HepG2 (cell line): ENCODE data around the gene GPR32. TPM values are rescaled to one million over a fixed set of nuclear protein-coding genes. Genes with fewer than 3 reads are reported as not detected.

Experiments used
- ATAC-seq: fragments of 200-7000 bp; cut with Tn5 transposase; 3 replicates; pipeline ENCODE4 v1.9.1; 2020; ENCODE audit warnings: mild to moderate bottlenecking, moderate library complexity
- BruUV-seq: library from RNA; stranded (reverse); fragments of 400-500 nt; replicated peaks from 2 replicates; lab custom pipeline; 2021; lab: Mats Ljungman, UMichigan
- CTCF ChIA-PET: fragments of 300-600 bp; formaldehyde crosslinking; extraction: SDS; loops from one replicate; lab custom pipeline; 2021; ENCODE audit warnings: low total read pairs, inconsistent platforms, low intra/inter-chr PET ratio; lab: Yijun Ruan, JAX
- POLR2A ChIA-PET: fragments of 350-600 bp; sonication (Branson Sonifier 250); formaldehyde crosslinking; loops from one replicate; lab custom pipeline; 2020; ENCODE audit warnings: antibody characterized with exemption, inconsistent platforms; lab: Yijun Ruan, JAX
- DNase-seq: peaks from one replicate; pipeline ENCODE4 v3.0.0-alpha.2; 2015; ENCODE audit warnings: low spot score
- FAIRE-seq: peaks from 3 replicates; lab custom pipeline; 2011; peaks lifted over from hg19 to GRCh38; lab: Jason Lieb, UNC
- H2AFZ ChIP-seq: one replicate; pipeline ENCODE4 v1.6.1; 2011; ENCODE audit warnings: low read length, inconsistent platforms
- H3K27ac ChIP-seq: fragments of 300-600 bp; 3 replicates; pipeline ENCODE4 v1.8.0; 2011; ENCODE audit warnings: mixed run types, mild to moderate bottlenecking, mixed read lengths, low read length, inconsistent platforms; ENCODE audit not compliant: insufficient read depth; ENCODE audit errors: extremely low read length
- H3K27me3 ChIP-seq, 2 experiments: fragments of 200-600 bp in 1 of 2; 2 replicates in 1 of 2; 3 replicates in 1 of 2; pipeline versions ENCODE4 v1.6.0 to v1.8.0; 2011; ENCODE audit warnings: low read length in 2 of 2, mild to moderate bottlenecking in 2 of 2, moderate library complexity in 2 of 2, inconsistent platforms in 1 of 2; ENCODE audit not compliant: insufficient read depth in 2 of 2, control insufficient read depth in 1 of 2
- H3K36me3 ChIP-seq, 2 experiments: fragments of 200-600 bp in 1 of 2; replicated peaks in 1 of 2; 2 replicates in 1 of 2; 3 replicates in 1 of 2; pipeline versions ENCODE4 v1.5.1 to v1.8.0; 2011; ENCODE audit warnings: low read length in 2 of 2, inconsistent platforms in 1 of 2; ENCODE audit not compliant: insufficient read depth in 2 of 2, control insufficient read depth in 1 of 2
- H3K4me1 ChIP-seq: 2 replicates; pipeline ENCODE4 v1.5.1; 2012; ENCODE audit warnings: low read length, inconsistent platforms; ENCODE audit not compliant: insufficient read depth
- H3K4me2 ChIP-seq: 2 replicates; pipeline ENCODE4 v1.6.0; 2011; ENCODE audit warnings: low read depth, low read length, inconsistent platforms
- H3K4me3 ChIP-seq, 3 experiments: fragments of 200-600 bp in 1 of 3; sonication (generic), shearing (Covaris generic) in 1 of 3; replicated peaks in 1 of 3; 2 replicates each; pipeline ENCODE4 v1.5.1; 2011 to 2016; ENCODE audit warnings: low read length in 3 of 3, inconsistent platforms in 2 of 3, low read depth in 2 of 3, mild to moderate bottlenecking in 2 of 3, control low read depth in 1 of 3, mixed read lengths in 1 of 3; ENCODE audit not compliant: insufficient read depth in 1 of 3
- H3K79me2 ChIP-seq: one replicate; pipeline ENCODE4 v1.6.1; 2011; ENCODE audit warnings: low read length, inconsistent platforms; ENCODE audit not compliant: insufficient read depth
- H3K9ac ChIP-seq: 2 replicates; pipeline ENCODE4 v1.6.0; 2011; ENCODE audit warnings: mild to moderate bottlenecking, low read depth, low read length, inconsistent platforms; ENCODE audit not compliant: insufficient read depth
- H3K9me3 ChIP-seq: 2 replicates; pipeline ENCODE4 v1.5.1; 2012; ENCODE audit warnings: mild to moderate bottlenecking, low read length
- H4K20me1 ChIP-seq: 2 replicates; pipeline ENCODE4 v1.6.0; 2011; ENCODE audit warnings: inconsistent platforms, mild to moderate bottlenecking, low read length, moderate library complexity; ENCODE audit not compliant: insufficient read depth
- CBX2 ChIP-seq, 2 experiments: fragments of 200-600 bp in 1 of 2; sonication (generic); formaldehyde crosslinking in 1 of 2; IDR thresholded peaks; 2 replicates each; pipeline versions ENCODE4 v1.7.0 to v1.8.1; 2018 to 2022; ENCODE audit warnings: low read depth in 2 of 2, low read length in 1 of 2, mild to moderate bottlenecking in 1 of 2, missing genetic modification reagents in 1 of 2
- HOXD1 ChIP-seq: sonication (generic); formaldehyde crosslinking; IDR thresholded peaks from 2 replicates; pipeline ENCODE4 v1.5.0; 2020; ENCODE audit warnings: missing genetic modification reagents
- MAZ ChIP-seq, 2 experiments: sonication (generic) in 1 of 2; formaldehyde crosslinking in 1 of 2; IDR thresholded peaks; 2 replicates each; pipeline versions ENCODE4 v1.5.0 to v1.6.1; 2012 to 2020; ENCODE audit warnings: low read depth in 2 of 2, mild to moderate bottlenecking in 2 of 2, borderline replicate concordance in 1 of 2, improper control_type of control experiment in 1 of 2, low read length in 1 of 2, missing genetic modification reagents in 1 of 2, moderate library complexity in 1 of 2
- WGBS: methylation state at CpG from one replicate; pipeline ENCODE4 v1.1.6; 2017; ENCODE audit warnings: low lambda C conversion rate; 5-methylcytosine and 5-hydroxymethylcytosine counted together
- in situ Hi-C: cut with HindIII; loops from 2 replicates; pipeline ENCODE4 v1.10.0; 2017; ENCODE audit warnings: low pct_unique_long_range_greater_than_20kb; ENCODE audit not compliant: extremely low pct_ligation_motif_present
- intact Hi-C: fragments of 100-400 bp; cut with micrococcal nuclease; formaldehyde crosslinking; loops from one replicate; pipeline ENCODE4 v1.10.0; 2022; ENCODE audit not compliant: unreplicated experiment
- polyA plus RNA-seq, 8 experiments: library from polyadenylated mRNA; depleted of rRNA in 3 of 8; stranded (reverse) in 7 of 8; unstranded in 1 of 8; fragments of >200 nt; fragmentation: Illumina TruSeq in 4 of 8; extraction: Trizol in 4 of 8; gene quantifications; 2 replicates each; pipeline versions ENCODE4 v1.2.1 to v1.2.3, GENCODE V29; 2011 to 2016; ENCODE audit warnings: low read depth in 4 of 8, missing spikeins in 1 of 8, mixed read lengths in 1 of 8; ENCODE audit not compliant: insufficient read depth in 1 of 8
- total RNA-seq, 5 experiments: library from RNA; depleted of rRNA; stranded (reverse); fragments of >200 nt; fragmentation: Illumina TruSeq; extraction: Trizol; gene quantifications; 2 replicates each; pipeline ENCODE4 v1.2.3, GENCODE V29; 2016; ENCODE audit warnings: low read depth in 1 of 5
- TF ChIP-seq, protein P1 (sequence below): sonication (generic); formaldehyde crosslinking; IDR thresholded peaks from 2 replicates; pipeline ENCODE4 v1.4.0; 2020; ENCODE audit warnings: missing genetic modification reagents
- TF ChIP-seq, protein P2 (sequence below): sonication (generic); formaldehyde crosslinking; IDR thresholded peaks from 2 replicates; pipeline ENCODE4 v1.5.0; 2020; ENCODE audit warnings: missing genetic modification reagents, mild to moderate bottlenecking, borderline replicate concordance

GPR32 gene
- total and polyA plus RNA-seq, 2 of the 13 experiments (the other 11 are each of a cell fraction or from before 2014, with no cell fraction given), result not detected

GRCh38 chr19:50817941-50818858 lies 47.9 kb downstream of the GPR32 start (continued):
- TF ChIP-seq, protein P1, sequence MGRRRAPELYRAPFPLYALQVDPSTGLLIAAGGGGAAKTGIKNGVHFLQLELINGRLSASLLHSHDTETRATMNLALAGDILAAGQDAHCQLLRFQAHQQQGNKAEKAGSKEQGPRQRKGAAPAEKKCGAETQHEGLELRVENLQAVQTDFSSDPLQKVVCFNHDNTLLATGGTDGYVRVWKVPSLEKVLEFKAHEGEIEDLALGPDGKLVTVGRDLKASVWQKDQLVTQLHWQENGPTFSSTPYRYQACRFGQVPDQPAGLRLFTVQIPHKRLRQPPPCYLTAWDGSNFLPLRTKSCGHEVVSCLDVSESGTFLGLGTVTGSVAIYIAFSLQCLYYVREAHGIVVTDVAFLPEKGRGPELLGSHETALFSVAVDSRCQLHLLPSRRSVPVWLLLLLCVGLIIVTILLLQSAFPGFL (CRISPR knock-in tag), result no peak
- TF ChIP-seq CBX2 (IDR thresholded peaks at IDR 0.05; ENCODE audit: low read depth, low read length) (no peak), CBX2 (CRISPR knock-in tag; IDR thresholded peaks at IDR 0.05; ENCODE audit: low read depth) (no peak)

DNA sequence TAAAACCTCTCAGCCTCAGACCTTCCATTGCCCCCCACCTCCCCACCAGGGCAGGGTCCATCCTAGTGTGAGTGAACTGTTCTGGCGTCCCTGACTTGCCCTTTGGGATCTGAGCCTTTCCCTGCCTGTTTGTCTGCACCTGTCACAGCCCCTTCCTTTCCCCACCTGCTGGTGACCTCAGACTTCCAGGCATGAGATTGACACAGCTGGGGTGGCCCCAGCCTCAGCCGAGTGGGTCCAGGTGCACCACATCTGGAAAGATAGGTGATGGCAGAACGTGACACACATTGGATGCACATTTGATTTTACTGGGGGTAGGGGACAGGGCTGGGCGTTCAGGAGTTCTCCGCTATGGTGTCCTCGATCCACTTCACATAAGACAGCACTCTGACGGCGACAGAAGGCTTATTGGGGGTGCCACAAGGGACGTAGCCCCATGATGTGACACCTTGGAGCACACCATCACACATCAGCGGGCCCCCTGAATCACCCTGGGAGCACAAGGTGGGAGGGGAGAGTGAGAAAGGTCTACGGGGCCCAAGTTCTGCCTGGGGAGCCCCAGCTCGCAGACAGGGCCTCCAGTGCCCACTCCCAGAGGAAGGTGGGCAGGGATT lies 48.7 kb downstream of the GPR32 start:
- no peaks in the 10 kb centered on the region for H3K79me2 ChIP-seq
- H3K9me3 ChIP-seq, result no peaks in the 10 kb centered on the region
- ATAC-seq (no peak), FAIRE-seq (no peak), DNase-seq (no peak)
- no peak overlapping the region for H3K27ac ChIP-seq
- CTCF ChIA-PET, result no interaction called here
- no peaks in the 10 kb centered on the region for H3K4me1 ChIP-seq
- intact Hi-C loops, result no loop called here
- no peaks in the 10 kb centered on the region for H4K20me1 ChIP-seq
- in situ Hi-C loops, result no loop called here
- TF ChIP-seq, protein P2, sequence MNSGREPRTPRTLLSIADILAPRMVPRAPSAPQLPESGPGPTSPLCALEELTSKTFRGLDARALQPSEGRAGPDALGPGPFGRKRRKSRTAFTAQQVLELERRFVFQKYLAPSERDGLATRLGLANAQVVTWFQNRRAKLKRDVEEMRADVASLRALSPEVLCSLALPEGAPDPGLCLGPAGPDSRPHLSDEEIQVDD (CRISPR knock-in tag), result no peak
- no peak for TF ChIP-seq MAZ (IDR thresholded peaks at IDR 0.05; ENCODE audit: borderline replicate concordance, low read depth, low read length)
- no peak for TF ChIP-seq MAZ (CRISPR knock-in tag; IDR thresholded peaks at IDR 0.05; ENCODE audit: low read depth)
- no peak for TF ChIP-seq HOXD1 (CRISPR knock-in tag)
- BruUV-seq, result no TSS peak
- H3K27me3 ChIP-seq, result peaks cover 7 to 43% of the 10 kb centered on the region in 2 experiments
- no peak overlapping the region for H3K4me3 ChIP-seq
- 13% methylated on average over 8 of the region's 12 CpGs for WGBS
- no peak overlapping the region for H3K4me2 ChIP-seq
- H3K9ac ChIP-seq, result no peak overlapping the region
- no peaks in the 10 kb centered on the region for H3K36me3 ChIP-seq
- H2AFZ ChIP-seq, result no peak overlapping the region
- POLR2A ChIA-PET, result no interaction called here
